ENCODE results near the gene RNF169. TPM values are rescaled to one million over a fixed set of nuclear protein-coding genes. Genes with fewer than 3 reads are reported as not detected.
A peak's percentile ranks its signal among the peaks of the same experiment; 100 is the strongest.

The RNF169 gene
- total RNA-seq, 6 donors from 2014 or later, result 13.4 to 34.3 (median 22.8) TPM

- Histone ChIP-seq H3K27me3 (no peaks in the 10 kb centered on the region), H3K9me3 (no peaks in the 10 kb centered on the region), H3K27ac (no peak overlapping the region), H3K4me1 (peaks cover 0 to 11% (median 0%) of the 10 kb centered on the region in 4 donors), H3K36me3 (peaks cover 0 to 60% (median 31%) of the 10 kb centered on the region in 4 donors), H3K4me3 (no peak overlapping the region)
- no peak for ATAC-seq (ENCODE audit: low FRiP score in 2 of 2)
- 84% methylated on average over 2 of the region's 2 CpGs for WGBS, 2 donors
- no peak for DNase-seq
- TF ChIP-seq EP300 (IDR thresholded peaks at IDR 0.05) (no peak), POLR2AphosphoS5 (IDR thresholded peaks at IDR 0.05) (no peak), CTCF (IDR thresholded peaks at IDR 0.05) (no peak), POLR2A (IDR thresholded peaks at IDR 0.05) (no peak)
Observed at GRCh38 chr11:74846770-74847169, 98.1 kb downstream of the RNF169 start.

- H3K9me3 ChIP-seq, result no peaks in the 10 kb centered on the region
- no peak for ATAC-seq (ENCODE audit: low FRiP score in 2 of 2)
- H3K4me3 ChIP-seq, result no peak overlapping the region
- H3K27ac ChIP-seq, result no peak overlapping the region
- peaks cover 0 to 11% (median 0%) of the 10 kb centered on the region in 4 donors for H3K4me1 ChIP-seq
- no peak for DNase-seq
- TF ChIP-seq CTCF (IDR thresholded peaks at IDR 0.05) (no peak), EP300 (IDR thresholded peaks at IDR 0.05) (no peak), POLR2AphosphoS5 (IDR thresholded peaks at IDR 0.05) (no peak), POLR2A (IDR thresholded peaks at IDR 0.05) (no peak)
- H3K36me3 ChIP-seq, result peaks cover 0 to 54% (median 29%) of the 10 kb centered on the region in 4 donors
- no peaks in the 10 kb centered on the region for H3K27me3 ChIP-seq
- 100% methylated on average over 1 of the region's 1 CpG for WGBS, 2 donors
Observed at GRCh38 chr11:74847395-74847794, 98.7 kb downstream of the RNF169 start.

GRCh38 chr11:74847895-74848294 is 99.2 kb downstream of the RNF169 start:
- H3K27ac ChIP-seq, result no peak overlapping the region

GRCh38 chr11:74849525-74850391 is 101.1 kb downstream of the RNF169 start:
- no peak for TF ChIP-seq POLR2AphosphoS5 (IDR thresholded peaks at IDR 0.05)
- no peak for TF ChIP-seq EP300 (IDR thresholded peaks at IDR 0.05)
- TF ChIP-seq POLR2A (IDR thresholded peaks at IDR 0.05), result no peak
- no peak for TF ChIP-seq CTCF (IDR thresholded peaks at IDR 0.05)
- no peaks in the 10 kb centered on the region for H3K9me3 ChIP-seq
- H3K27ac ChIP-seq, result no peak overlapping the region
- peaks cover 0 to 36% (median 19%) of the 10 kb centered on the region in 4 donors for H3K36me3 ChIP-seq
- ATAC-seq (ENCODE audit: low FRiP score in 2 of 2), result peak in 1 of 2 donors; percentile 69
- WGBS, 2 donors, result 82 to 84% methylated on average over 7 of the region's 7 CpGs
- DNase-seq, result no peak
- H3K4me3 ChIP-seq, result no peak overlapping the region
- H3K27me3 ChIP-seq, result no peaks in the 10 kb centered on the region
- H3K4me1 ChIP-seq, result no peaks in the 10 kb centered on the region

More at GRCh38 chr11:74847895-74848294, 99.2 kb downstream of the RNF169 start:
- no peak overlapping the region for H3K4me3 ChIP-seq
- 96% methylated on average over 6 of the region's 6 CpGs; no CpG with 5 or more reads in 1 of the 2 donors for WGBS, 2 donors
- ATAC-seq (ENCODE audit: low FRiP score in 2 of 2) (no peak), DNase-seq (no peak)
- no peak for TF ChIP-seq POLR2AphosphoS5 (IDR thresholded peaks at IDR 0.05)
- no peak for TF ChIP-seq CTCF (IDR thresholded peaks at IDR 0.05)
- no peak for TF ChIP-seq POLR2A (IDR thresholded peaks at IDR 0.05)
- TF ChIP-seq EP300 (IDR thresholded peaks at IDR 0.05), result no peak
- no peaks in the 10 kb centered on the region for H3K27me3 ChIP-seq
- no peaks in the 10 kb centered on the region for H3K9me3 ChIP-seq
- H3K4me1 ChIP-seq, result peaks cover 0 to 11% (median 0%) of the 10 kb centered on the region in 4 donors
- H3K36me3 ChIP-seq, result peaks cover 0 to 49% (median 26%) of the 10 kb centered on the region in 4 donors
